Transverse colon (tissue), 4 donors: Measurements from ENCODE around the gene ECHDC1. TPM values are rescaled to one million over a fixed set of nuclear protein-coding genes. Genes with fewer than 3 reads are reported as not detected.
A peak's percentile ranks its signal among the peaks of the same experiment; 100 is the strongest.

Experiments used
- DNase-seq: peaks from one replicate; pipeline ENCODE4 v3.0.0-alpha.2; 2019
- H3K27ac ChIP-seq, 4 donors: fragments of 200-600 bp; sonication (generic); 2 replicates each; pipeline ENCODE4 v1.5.1; 2016 to 2018; ENCODE audit warnings: inconsistent platforms in 4 of 4
- H3K27me3 ChIP-seq: fragments of 200-600 bp; sonication (generic); 2 replicates; pipeline ENCODE4 v1.5.1; 2017; ENCODE audit warnings: inconsistent platforms
- H3K36me3 ChIP-seq, 4 donors: fragments of 200-600 bp; sonication (generic); 2 replicates each; pipeline ENCODE4 v1.5.1; 2017 to 2019; ENCODE audit warnings: inconsistent platforms in 4 of 4
- H3K4me1 ChIP-seq, 4 donors: fragments of 200-600 bp; sonication (generic); 2 replicates each; pipeline ENCODE4 v1.5.1; 2017 to 2020; ENCODE audit warnings: inconsistent platforms in 4 of 4
- H3K4me3 ChIP-seq, 4 donors: fragments of 200-600 bp; sonication (generic); 1 replicate in 1 of 4; 2 replicates in 3 of 4; pipeline versions ENCODE4 v1.5.1 to v1.6.1; 2017 to 2019; ENCODE audit warnings: inconsistent platforms in 4 of 4
- H3K9me3 ChIP-seq, 2 donors: fragments of 200-600 bp; sonication (generic); 2 replicates each; pipeline ENCODE4 v1.5.1; 2017 to 2019; ENCODE audit warnings: inconsistent platforms in 2 of 2
- CTCF ChIP-seq, 5 experiments: fragments of 200-600 bp in 3 of 5; fragments of 450-650 bp in 2 of 5; sonication (generic) in 3 of 5; IDR thresholded peaks; 1 replicate in 2 of 5; 2 replicates in 3 of 5; pipeline ENCODE4 v1.5.1; 2016 to 2017; ENCODE audit warnings: antibody characterized with exemption in 5 of 5, inconsistent platforms in 3 of 5, mild to moderate bottlenecking in 2 of 5, moderate library complexity in 1 of 5
- EP300 ChIP-seq: sonication (generic); formaldehyde crosslinking; IDR thresholded peaks from one replicate; pipeline ENCODE4 v1.6.1; 2017; ENCODE audit warnings: antibody characterized with exemption, low read depth
- POLR2A ChIP-seq: fragments of 450-650 bp; IDR thresholded peaks from one replicate; pipeline ENCODE4 v1.6.1; 2016; ENCODE audit warnings: antibody characterized with exemption, mild to moderate bottlenecking, moderate library complexity
- POLR2AphosphoS5 ChIP-seq, 3 donors: sonication (generic); formaldehyde crosslinking; IDR thresholded peaks; one replicate each; pipeline ENCODE4 v1.6.1; 2016; ENCODE audit warnings: antibody characterized with exemption in 3 of 3
- WGBS, 2 donors: methylation state at CpG; one replicate each; pipeline ENCODE4 v1.1.5; 2018; ENCODE audit warnings: low coverage in 1 of 2; 5-methylcytosine and 5-hydroxymethylcytosine counted together
- in situ Hi-C, 4 donors: fragments of 200-750 bp; cut with MboI; loops; one replicate each; pipeline versions ENCODE4 v1.15.0 to v1.15.1; 2017; ENCODE audit warnings: low sequenced_read_pairs in 3 of 4, low pct_ligation_motif_present in 1 of 4, low pct_unique_long_range_greater_than_20kb in 1 of 4
- intact Hi-C: fragments of 100-400 bp; cut with DNase I; formaldehyde crosslinking; loops from one replicate; pipeline ENCODE4 v1.15.1; 2023; ENCODE audit warnings: low total_unique reads
- total RNA-seq, 4 donors: library from RNA; depleted of rRNA; stranded (reverse); fragments of >200 nt; gene quantifications; one replicate each; pipeline ENCODE4 v1.1.0, GENCODE V29; 2016

ECHDC1 gene
- total RNA-seq, 4 donors from 2014 or later: 13.1 to 77.8 (median 59.6) TPM

- intact Hi-C loops (no loop called here), in situ Hi-C loops (no loop called here)
- no peaks in the 10 kb centered on the region for H3K36me3 ChIP-seq
- no peaks in the 10 kb centered on the region for H3K27me3 ChIP-seq
- H3K4me3 ChIP-seq: no peak overlapping the region
- TF ChIP-seq POLR2AphosphoS5 (IDR thresholded peaks at IDR 0.05) (no peak), POLR2A (no peak), CTCF (IDR thresholded peaks at IDR 0.05) (no peak), EP300 (no peak)
- DNase-seq: no peak
- H3K4me1 ChIP-seq: no peaks in the 10 kb centered on the region
- no peak overlapping the region for H3K27ac ChIP-seq
- WGBS, 2 donors: 77 to 89% methylated on average over 2 of the region's 2 CpGs
- peaks cover 0 to 10% of the 10 kb centered on the region in 2 donors for H3K9me3 ChIP-seq
Observed at GRCh38 chr6:127352524-127352923, 9.1 kb upstream of the ECHDC1 start.

- 95% methylated on average over 2 of the region's 2 CpGs; no CpG with 5 or more reads in 1 of the 2 donors for WGBS, 2 donors
- intact Hi-C loops: no loop called here
Observed at GRCh38 chr6:127349980-127350379, 6.6 kb upstream of the ECHDC1 start.

GRCh38 chr6:127348028-127348661, 4.7 kb upstream of the ECHDC1 start:
- no peaks in the 10 kb centered on the region for H3K9me3 ChIP-seq
- no peaks in the 10 kb centered on the region for H3K27me3 ChIP-seq
- H3K36me3 ChIP-seq: no peaks in the 10 kb centered on the region
- intact Hi-C loops (no loop called here), in situ Hi-C loops (no loop called here)
- H3K27ac ChIP-seq: no peak overlapping the region
- peaks cover 0 to 12% (median 6%) of the 10 kb centered on the region in 4 donors for H3K4me1 ChIP-seq
- no peak for DNase-seq
- TF ChIP-seq POLR2AphosphoS5 (IDR thresholded peaks at IDR 0.05) (no peak), POLR2A (no peak), EP300 (no peak), CTCF (IDR thresholded peaks at IDR 0.05) (no peak)
- 97 to 100% methylated on average over 2 to 10 of the region's 10 CpGs for WGBS, 2 donors
- H3K4me3 ChIP-seq: no peak overlapping the region

More at GRCh38 chr6:127349980-127350379, 6.6 kb upstream of the ECHDC1 start:
- H3K4me1 ChIP-seq: peaks cover 0 to 7% (median 0%) of the 10 kb centered on the region in 4 donors
- in situ Hi-C loops: no loop called here
- H3K27me3 ChIP-seq: no peaks in the 10 kb centered on the region
- peaks cover 0 to 4% of the 10 kb centered on the region in 2 donors for H3K9me3 ChIP-seq
- no peaks in the 10 kb centered on the region for H3K36me3 ChIP-seq
- no peak for TF ChIP-seq CTCF (IDR thresholded peaks at IDR 0.05)
- DNase-seq: no peak
- no peak overlapping the region for H3K4me3 ChIP-seq
- no peak overlapping the region for H3K27ac ChIP-seq

DNA sequence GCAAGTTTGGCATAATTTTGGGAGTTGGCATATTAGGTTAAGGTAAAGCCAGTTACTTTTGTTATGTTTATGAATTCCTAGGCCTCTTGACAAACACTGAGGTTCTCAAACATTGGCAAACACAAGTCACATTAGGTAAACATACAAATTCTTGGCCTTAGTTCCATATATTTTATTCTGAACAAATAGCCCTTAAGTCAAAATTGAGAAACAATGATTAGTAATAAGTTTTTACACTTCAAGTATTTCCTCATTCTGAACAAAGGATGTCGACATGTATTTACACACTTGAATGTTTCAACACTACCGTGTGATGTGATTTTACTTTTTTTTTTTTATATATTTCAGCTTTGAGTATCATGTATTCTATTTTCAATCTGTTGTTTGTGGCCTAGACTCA, 3.8 kb upstream of the ECHDC1 start:
- DNase-seq: no peak
- TF ChIP-seq POLR2A (no peak), EP300 (no peak), CTCF (IDR thresholded peaks at IDR 0.05) (no peak), POLR2AphosphoS5 (IDR thresholded peaks at IDR 0.05) (peak in 1 of 3 donors; percentile 20)
- H3K27ac ChIP-seq: no peak overlapping the region

More for the DNA sequence above, 3.8 kb upstream of the ECHDC1 start:
- no peaks in the 10 kb centered on the region for H3K27me3 ChIP-seq
- H3K36me3 ChIP-seq: no peaks in the 10 kb centered on the region
- 56 to 59% methylated on average over 2 of the region's 2 CpGs for WGBS, 2 donors
- in situ Hi-C loops (no loop called here), intact Hi-C loops (no loop called here)
- no peaks in the 10 kb centered on the region for H3K9me3 ChIP-seq
- no peak overlapping the region for H3K4me3 ChIP-seq
- peaks cover under 1 to 17% (median 10%) of the 10 kb centered on the region in 4 donors for H3K4me1 ChIP-seq
